Progenitor cell of endocrine pancreas (in vitro differentiated cells): Measurements from ENCODE around the gene CHAF1B. TPM values are rescaled to one million over a fixed set of nuclear protein-coding genes. Genes with fewer than 3 reads are reported as not detected.
"Not testable (repeated sequence)": the region's sequence is repeated elsewhere in the genome, so short reads cannot be mapped to it uniquely, and the experiment has no call there.

Experiments
- DNase-seq: peaks from one replicate; pipeline ENCODE4 v3.0.0; 2021; ENCODE audit warnings: low spot score; ENCODE audit not compliant: unreplicated experiment
- H3K27ac Mint-ChIP-seq: 2 replicates; pipeline ENCODE4 v1.8.0; 2021; ENCODE audit warnings: mild to moderate bottlenecking, moderate library complexity, mixed read lengths
- H3K27me3 Mint-ChIP-seq: 2 replicates; pipeline ENCODE4 v1.8.0; 2021; ENCODE audit warnings: mixed read lengths
- H3K36me3 Mint-ChIP-seq: 2 replicates; pipeline ENCODE4 v1.8.0; 2022; ENCODE audit warnings: mixed read lengths; ENCODE audit not compliant: insufficient read depth
- H3K4me1 Mint-ChIP-seq: 2 replicates; pipeline ENCODE4 v1.8.0; 2021; ENCODE audit warnings: low read depth, mixed read lengths
- H3K4me3 Mint-ChIP-seq: 2 replicates; pipeline ENCODE4 v1.8.0; 2021; ENCODE audit warnings: low read depth, mild to moderate bottlenecking, moderate library complexity, mixed read lengths
- H3K9me3 Mint-ChIP-seq: 2 replicates; pipeline ENCODE4 v1.8.0; 2021; ENCODE audit warnings: low read depth, mixed read lengths
- CTCF ChIP-seq: fragments of 200-600 bp; sonication (generic); IDR thresholded peaks from one replicate; pipeline ENCODE4 v1.5.0; 2021; ENCODE audit warnings: antibody characterized with exemption, mild to moderate bottlenecking; ENCODE audit not compliant: unreplicated experiment
- total RNA-seq: library from RNA; stranded (reverse); gene quantifications from 2 replicates; pipeline ENCODE4 v1.2.1, GENCODE V29; 2021

CHAF1B gene
- total RNA-seq, 1 donor from 2014 or later = 9.1 TPM

- H3K4me1 Mint-ChIP-seq = peaks cover 5% of the 10 kb centered on the region
- H3K27ac Mint-ChIP-seq = no peak overlapping the region
- no peak for DNase-seq
- no peak for TF ChIP-seq CTCF
- H3K27me3 Mint-ChIP-seq = no peaks in the 10 kb centered on the region
- H3K9me3 Mint-ChIP-seq = no peaks in the 10 kb centered on the region
- no peak overlapping the region for H3K4me3 Mint-ChIP-seq
- H3K36me3 Mint-ChIP-seq = peaks cover 12% of the 10 kb centered on the region
Observed at GRCh38 chr21:36379251-36379650, 5.9 kb upstream of the CHAF1B start.

DNA sequence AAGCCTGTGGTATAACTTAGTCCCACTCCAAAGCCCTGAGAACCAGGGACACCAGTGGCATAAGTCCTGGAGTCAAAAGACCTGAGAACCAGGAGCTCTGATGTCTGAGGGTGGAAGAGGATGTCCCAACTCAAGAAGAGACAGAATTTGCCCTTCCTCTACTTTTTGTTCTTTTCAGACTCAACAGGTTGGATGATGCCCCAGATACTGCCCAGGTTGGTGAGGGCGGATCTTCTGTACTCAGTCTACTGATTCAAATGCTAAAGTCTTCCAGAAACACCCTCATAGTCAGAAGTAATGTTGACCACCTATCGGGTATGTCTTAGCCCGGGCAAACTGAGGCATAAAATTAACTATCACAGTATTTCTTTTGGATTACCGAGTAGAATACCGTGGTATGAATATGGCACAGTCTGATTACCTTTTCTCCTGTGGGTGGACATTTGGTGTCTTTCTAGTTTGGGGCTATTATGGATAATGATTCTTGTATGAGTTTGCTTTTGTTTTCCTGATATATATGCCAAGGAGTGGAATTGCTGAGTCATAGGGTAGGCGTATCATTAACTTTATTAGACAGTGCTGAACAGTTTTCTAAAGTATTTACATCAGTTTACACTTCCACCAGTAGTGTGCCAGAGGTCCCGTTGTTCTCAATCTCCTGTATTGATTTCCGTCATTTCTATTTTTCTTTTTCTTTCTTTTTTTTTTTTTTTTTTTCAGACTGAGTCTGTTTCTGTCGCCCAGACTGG lies 3.2 kb upstream of the CHAF1B start:
- Mint-ChIP-seq H3K4me3 (no peak overlapping the region), H3K27ac (peak overlapping the region; percentile 39), H3K36me3 (peaks cover 10% of the 10 kb centered on the region), H3K9me3 (no peaks in the 10 kb centered on the region), H3K4me1 (peaks cover 5% of the 10 kb centered on the region), H3K27me3 (no peaks in the 10 kb centered on the region)
- DNase-seq = no peak
- no peak for TF ChIP-seq CTCF

DNA sequence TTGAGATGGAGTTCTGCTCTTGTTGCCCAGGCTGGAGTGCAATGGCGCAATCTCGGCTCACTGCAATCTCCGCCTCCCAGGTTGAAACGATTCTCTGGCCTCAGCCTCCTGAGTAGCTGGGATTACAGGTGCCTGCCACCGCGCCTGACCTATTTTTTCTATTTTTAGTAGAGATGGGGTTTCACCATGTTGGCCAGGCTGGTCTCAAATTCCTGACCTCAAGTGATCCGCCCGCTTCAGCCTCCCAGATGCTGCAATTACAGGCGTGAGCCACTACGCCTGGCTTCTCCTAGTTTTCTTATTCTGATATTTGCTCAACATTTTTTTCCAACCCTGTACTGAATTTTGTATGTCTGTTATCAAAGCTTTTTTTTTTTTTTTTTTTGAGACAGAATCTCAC lies 2.5 kb upstream of the CHAF1B start:
- not testable (repeated sequence) for DNase-seq, H3K27ac Mint-ChIP-seq, H3K4me1 Mint-ChIP-seq, H3K9me3 Mint-ChIP-seq, H3K4me3 Mint-ChIP-seq, H3K36me3 Mint-ChIP-seq, H3K27me3 Mint-ChIP-seq

- DNase-seq = no peak
- H3K27me3 Mint-ChIP-seq = no peaks in the 10 kb centered on the region
- no peak overlapping the region for H3K27ac Mint-ChIP-seq
- H3K4me3 Mint-ChIP-seq = peak overlapping the region; percentile 41
- H3K9me3 Mint-ChIP-seq = no peaks in the 10 kb centered on the region
- no peak for TF ChIP-seq CTCF
- peaks cover 8% of the 10 kb centered on the region for H3K4me1 Mint-ChIP-seq
- H3K36me3 Mint-ChIP-seq = peaks cover 8% of the 10 kb centered on the region
Observed at GRCh38 chr21:36384885-36385232, 333 bp upstream of the CHAF1B start.

DNA sequence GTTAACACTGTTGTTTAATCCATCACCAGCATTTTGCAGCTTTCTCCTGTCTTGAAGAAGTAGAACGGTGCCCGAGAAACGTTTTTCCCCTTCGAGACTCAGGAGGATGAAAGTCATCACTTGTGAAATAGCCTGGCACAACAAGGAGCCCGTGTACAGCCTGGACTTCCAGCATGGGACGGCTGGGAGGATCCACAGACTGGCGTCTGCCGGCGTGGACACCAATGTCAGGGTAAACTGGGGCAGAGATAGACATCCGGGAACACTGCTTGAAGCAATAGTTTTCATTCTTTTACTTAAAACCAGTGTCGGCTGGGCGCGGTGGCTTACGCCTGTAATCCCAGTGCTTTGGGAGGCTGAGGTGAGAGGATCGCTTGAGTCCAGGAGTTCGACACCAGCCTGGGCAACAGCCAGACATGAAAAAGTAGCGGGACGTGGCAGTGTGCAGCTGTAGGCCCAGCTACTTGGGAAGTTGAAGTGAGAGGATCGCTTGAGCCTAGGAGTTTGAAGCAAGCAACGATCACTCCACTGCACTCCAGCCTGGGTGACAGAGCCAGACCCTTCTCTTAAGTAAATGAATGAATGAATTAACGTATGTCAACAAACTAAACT lies 945 bp downstream of the CHAF1B start:
- Mint-ChIP-seq H3K36me3 (peaks cover 9% of the 10 kb centered on the region), H3K9me3 (no peaks in the 10 kb centered on the region), H3K4me3 (peak overlapping the region; percentile 75), H3K4me1 (peaks cover 8% of the 10 kb centered on the region), H3K27ac (peak overlapping the region; percentile 71), H3K27me3 (no peaks in the 10 kb centered on the region)
- DNase-seq = no peak
- TF ChIP-seq CTCF = no peak

GRCh38 chr21:36388096-36388495 lies 2.9 kb downstream of the CHAF1B start:
- H3K36me3 Mint-ChIP-seq = peaks cover 18% of the 10 kb centered on the region
- no peak for DNase-seq
- H3K4me3 Mint-ChIP-seq = no peak overlapping the region
- H3K9me3 Mint-ChIP-seq = peaks cover 3% of the 10 kb centered on the region
- peaks cover 4% of the 10 kb centered on the region for H3K4me1 Mint-ChIP-seq
- no peak overlapping the region for H3K27ac Mint-ChIP-seq
- no peaks in the 10 kb centered on the region for H3K27me3 Mint-ChIP-seq
- TF ChIP-seq CTCF = no peak
